KMS-11 (cell line): ENCODE measurements around the gene GTPBP8.

Experiments used
- H2AFZ ChIP-seq: fragments of 200-600 bp; sonication (generic); 2 replicates; pipeline ENCODE4 v1.6.1; 2016; ENCODE audit warnings: antibody characterized with exemption, mixed run types, low read depth
- H3K27ac ChIP-seq: fragments of 200-600 bp; sonication (generic); 2 replicates; pipeline ENCODE4 v1.6.1; 2016; ENCODE audit warnings: mild to moderate bottlenecking, mixed run types
- H3K27me3 ChIP-seq: fragments of 200-600 bp; sonication (generic); 2 replicates; pipeline ENCODE4 v1.6.1; 2017; ENCODE audit warnings: mild to moderate bottlenecking, low read depth, mixed run types, moderate library complexity; ENCODE audit not compliant: insufficient read depth
- H3K36me3 ChIP-seq: fragments of 200-600 bp; sonication (generic); 2 replicates; pipeline ENCODE4 v1.6.1; 2017; ENCODE audit warnings: mild to moderate bottlenecking, mixed run types; ENCODE audit not compliant: insufficient read depth
- H3K4me1 ChIP-seq: fragments of 200-600 bp; sonication (generic); 2 replicates; pipeline ENCODE4 v1.6.1; 2016; ENCODE audit warnings: mild to moderate bottlenecking, low read depth, mixed run types; ENCODE audit not compliant: poor library complexity, severe bottlenecking
- H3K4me2 ChIP-seq: fragments of 200-600 bp; sonication (generic); 2 replicates; pipeline ENCODE4 v1.7.0; 2016; ENCODE audit warnings: mild to moderate bottlenecking, mixed run types
- H3K4me3 ChIP-seq: fragments of 200-600 bp; sonication (generic); IDR thresholded peaks from 2 replicates; pipeline ENCODE4 v1.6.1; 2017; ENCODE audit warnings: low read depth, low read length, mixed read lengths; ENCODE audit not compliant: insufficient read depth
- H3K79me2 ChIP-seq: fragments of 200-600 bp; sonication (generic); 2 replicates; pipeline ENCODE4 v1.6.1; 2016; ENCODE audit warnings: low read depth, mixed run types; ENCODE audit not compliant: insufficient read depth
- H3K9ac ChIP-seq: fragments of 200-600 bp; sonication (generic); 2 replicates; pipeline ENCODE4 v1.6.1; 2016; ENCODE audit warnings: mild to moderate bottlenecking, mixed run types
- H4K20me1 ChIP-seq: fragments of 200-600 bp; sonication (generic); 2 replicates; pipeline ENCODE4 v1.6.1; 2016; ENCODE audit warnings: mild to moderate bottlenecking, mixed run types; ENCODE audit not compliant: insufficient read depth
- CTCF ChIP-seq: fragments of 200-600 bp; sonication (generic); conservative IDR thresholded peaks from 2 replicates; pipeline ENCODE4 v1.6.1; 2017; ENCODE audit warnings: low read depth, mild to moderate bottlenecking, antibody characterized with exemption, low read length, moderate library complexity, mixed read lengths

Gene GTPBP8

GRCh38 chr3:112995800-112996199 lies 5.0 kb downstream of the GTPBP8 start:
- Histone ChIP-seq H3K4me1 (peaks cover 15% of the 10 kb centered on the region), H3K9ac (no peak overlapping the region), H3K27ac (no peak overlapping the region), H3K27me3 (no peaks in the 10 kb centered on the region), H2AFZ (no peak overlapping the region), H3K36me3 (peaks cover 4% of the 10 kb centered on the region; the same call in 1 of the 2 replicates), H3K4me2 (no peak overlapping the region), H4K20me1 (no peaks in the 10 kb centered on the region), H3K79me2 (peaks cover 13% of the 10 kb centered on the region), H3K4me3 (no peak overlapping the region)
- TF ChIP-seq CTCF: no peak

- H2AFZ ChIP-seq: no peak overlapping the region
These were observed 9.9 kb downstream of the GTPBP8 start for GRCh38 chr3:113000691-113001090.

GRCh38 chr3:113002037-113002436 lies 11.3 kb downstream of the GTPBP8 start:
- Histone ChIP-seq H3K4me3 (no peak overlapping the region), H3K4me2 (no peak overlapping the region), H3K4me1 (peaks cover 30% of the 10 kb centered on the region), H3K9ac (no peak overlapping the region), H3K79me2 (no peaks in the 10 kb centered on the region), H4K20me1 (no peaks in the 10 kb centered on the region), H3K27ac (no peak overlapping the region), H2AFZ (no peak overlapping the region), H3K36me3 (peaks cover 7% of the 10 kb centered on the region; the same call in 1 of the 2 replicates), H3K27me3 (no peaks in the 10 kb centered on the region)
- no peak for TF ChIP-seq CTCF

More at GRCh38 chr3:113000691-113001090, 9.9 kb downstream of the GTPBP8 start:
- Histone ChIP-seq H3K79me2 (no peaks in the 10 kb centered on the region), H3K27ac (no peak overlapping the region), H3K27me3 (no peaks in the 10 kb centered on the region), H3K36me3 (peaks cover 7% of the 10 kb centered on the region; the same call in 1 of the 2 replicates), H4K20me1 (no peaks in the 10 kb centered on the region), H3K9ac (no peak overlapping the region), H3K4me2 (no peak overlapping the region), H3K4me1 (peaks cover 17% of the 10 kb centered on the region), H3K4me3 (no peak overlapping the region)
- no peak for TF ChIP-seq CTCF

- H3K9ac ChIP-seq: no peak overlapping the region
- H3K27ac ChIP-seq: no peak overlapping the region
- peaks cover 7% of the 10 kb centered on the region; the same call in 1 of the 2 replicates for H3K36me3 ChIP-seq
- no peaks in the 10 kb centered on the region for H3K27me3 ChIP-seq
- H3K4me3 ChIP-seq: no peak overlapping the region
- H3K4me2 ChIP-seq: no peak overlapping the region
- peaks cover 36% of the 10 kb centered on the region for H3K4me1 ChIP-seq
- H4K20me1 ChIP-seq: no peaks in the 10 kb centered on the region
- H2AFZ ChIP-seq: no peak overlapping the region
- no peak for TF ChIP-seq CTCF
- no peaks in the 10 kb centered on the region for H3K79me2 ChIP-seq
These were observed 11.9 kb downstream of the GTPBP8 start for GRCh38 chr3:113002679-113003078.
